ENCODE data around the gene PTPRT.

DNA sequence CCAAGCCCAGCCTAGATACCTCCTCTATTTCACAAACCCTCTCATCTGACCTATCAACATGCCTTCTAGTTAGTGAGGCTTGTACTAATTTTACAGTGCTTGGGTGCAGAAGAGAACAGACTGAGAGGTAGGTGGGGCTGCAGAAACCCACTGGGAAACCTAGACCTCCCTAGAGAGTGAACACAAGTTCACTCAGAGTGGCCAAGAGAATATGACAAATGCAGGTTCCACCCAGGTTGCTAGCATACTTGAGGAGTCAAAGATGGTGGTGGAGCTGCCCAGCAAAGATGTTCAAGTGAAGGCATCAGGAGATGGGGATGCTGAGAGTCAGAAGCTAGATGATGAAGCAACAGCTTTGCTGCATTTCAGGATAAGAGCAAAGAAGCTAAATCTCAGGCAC lies 337.0 kb downstream of the PTPRT start:
- TF ChIP-seq POLR2AphosphoS5 (IDR thresholded peaks at IDR 0.05; ENCODE audit: low read depth, low read length) (no peak), TAF1 (IDR thresholded peaks at IDR 0.05; ENCODE audit: borderline replicate concordance, low read depth, low read length) (no peak)

All from GM12892 (cell line).